K562 (cell line): ENCODE data around the gene TMEM143. TPM values are rescaled to one million over a fixed set of nuclear protein-coding genes. Genes with fewer than 3 reads are reported as not detected.

Source experiments
- CEBPG ChIP-seq, 3 experiments: fragments of 200-800 bp in 1 of 3; sonication (Bioruptor generic) in 1 of 3; sonication (generic) in 1 of 3; formaldehyde crosslinking in 1 of 3; IDR thresholded peaks in 2 of 3; conservative IDR thresholded peaks in 1 of 3; 2 replicates each; pipeline versions ENCODE4 v1.6.1 to v1.8.0; 2016 to 2022; ENCODE audit warnings: missing compliant biosample characterization in 2 of 3, missing genetic modification characterization in 2 of 3, mild to moderate bottlenecking in 1 of 3, missing genetic modification reagents in 1 of 3
- ESRRA ChIP-seq: fragments of 450-650 bp; IDR thresholded peaks from 2 replicates; pipeline ENCODE4 v1.6.1; 2014; ENCODE audit warnings: low read depth, mild to moderate bottlenecking, moderate library complexity, borderline replicate concordance
- MLLT1 ChIP-seq, 2 experiments: fragments of 450-650 bp; IDR thresholded peaks; 2 replicates each; pipeline ENCODE4 v1.6.1; 2016
- MYC ChIP-seq, 2 experiments: fragments of 250-450 bp in 1 of 2; sonication (Bioruptor Pico) in 1 of 2; IDR thresholded peaks; 2 replicates each; pipeline versions ENCODE4 v1.5.1 to v1.6.1; 2012 to 2021; ENCODE audit warnings: low read depth in 2 of 2, borderline replicate concordance in 1 of 2, improper control_type of control experiment in 1 of 2, low read length in 1 of 2, mild to moderate bottlenecking in 1 of 2, moderate library complexity in 1 of 2
- PTTG1 ChIP-seq: fragments of 450-650 bp; IDR thresholded peaks from 2 replicates; pipeline ENCODE4 v1.6.1; 2016; ENCODE audit warnings: low read depth, mild to moderate bottlenecking, missing genetic modification characterization, missing compliant biosample characterization
- TAF7 ChIP-seq: fragments of 450-650 bp; IDR thresholded peaks from 2 replicates; pipeline ENCODE4 v1.6.1; 2016; ENCODE audit warnings: missing genetic modification characterization, missing compliant biosample characterization
- TFAM ChIP-seq: fragments of 250-450 bp; sonication (Bioruptor Pico); conservative IDR thresholded peaks from 2 replicates; pipeline ENCODE4 v1.5.0; 2021; ENCODE audit warnings: mild to moderate bottlenecking, moderate library complexity
- XRCC3 ChIP-seq: fragments of 450-650 bp; IDR thresholded peaks from 2 replicates; pipeline ENCODE4 v1.6.1; 2017; ENCODE audit warnings: mild to moderate bottlenecking, moderate library complexity
- ZBTB34 ChIP-seq: fragments of 250-450 bp; sonication (Bioruptor Pico); IDR thresholded peaks from 2 replicates; pipeline ENCODE4 v1.8.0; 2021; ENCODE audit warnings: mild to moderate bottlenecking, moderate library complexity
- ZEB2 ChIP-seq: fragments of 450-650 bp; IDR thresholded peaks from 2 replicates; pipeline ENCODE4 v1.6.1; 2016
- ZNF174 ChIP-seq: fragments of 250-450 bp; sonication (Bioruptor Pico); IDR thresholded peaks from 2 replicates; pipeline ENCODE4 v1.4.0; 2020; ENCODE audit warnings: mild to moderate bottlenecking
- ZNF324 ChIP-seq: fragments of 250-450 bp; sonication (Bioruptor Pico); IDR thresholded peaks from 2 replicates; pipeline ENCODE4 v1.4.0; 2020; ENCODE audit warnings: mild to moderate bottlenecking
- ZNF436 ChIP-seq: fragments of 250-450, 450-650 bp; sonication (Bioruptor Pico); formaldehyde crosslinking; IDR thresholded peaks from 2 replicates; pipeline ENCODE4 v1.7.0; 2020; ENCODE audit warnings: mild to moderate bottlenecking
- ZNF449 ChIP-seq: fragments of 250-450 bp; sonication (Bioruptor Pico); IDR thresholded peaks from 2 replicates; pipeline ENCODE4 v1.8.0; 2022; ENCODE audit warnings: moderate library complexity, mild to moderate bottlenecking, inconsistent platforms
- polyA plus RNA-seq, 8 experiments: library from polyadenylated mRNA; depleted of rRNA in 4 of 8; stranded (reverse) in 5 of 8; unstranded in 3 of 8; fragments of >200 nt; fragmentation: Nextera tagmentation in 2 of 8; fragmentation: Illumina TruSeq in 1 of 8; extraction: Ambion mirVana in 2 of 8; extraction: Trizol in 1 of 8; gene quantifications; 2 replicates each; pipeline versions ENCODE4 v1.2.1 to v1.2.3, GENCODE V29; 2011 to 2014; ENCODE audit warnings: inconsistent platforms in 1 of 8, missing spikeins in 1 of 8
- total RNA-seq, 7 experiments: library from RNA; depleted of rRNA in 6 of 7; stranded (reverse); fragments of >200 nt in 6 of 7; fragmentation: Illumina TruSeq in 2 of 7; extraction: Trizol in 2 of 7; gene quantifications; 2 replicates each; pipeline versions ENCODE4 v1.2.1 to v1.2.3, GENCODE V29; 2011 to 2021; ENCODE audit warnings: low replicate concordance in 1 of 7

Gene TMEM143
- total and polyA plus RNA-seq, 9 of the 15 experiments (the other 6 are each of a cell fraction or from before 2014, with no cell fraction given): 0.66 to 8.8 (median 4.3) TPM

GRCh38 chr19:48390188-48391099 lies 26.7 kb upstream of the TMEM143 start (continued):
- TF ChIP-seq ZNF449: no peak
- 0 out of 4 replicates have a peak, but pooled peaks of 1 of the 2 experiments have one; percentile 20 for TF ChIP-seq MLLT1 (IDR thresholded peaks at IDR 0.05)
- TF ChIP-seq XRCC3: no peak
- TF ChIP-seq TAF7 (tag): peak; percentile 73
- TF ChIP-seq ZNF324 (CRISPR knock-in tag): no peak
- TF ChIP-seq ZNF174 (CRISPR knock-in tag): no peak
- TF ChIP-seq TFAM (CRISPR knock-in tag): no peak
- no peak for TF ChIP-seq PTTG1 (tag)
- peak; percentile 40; the same call in 1 of the 2 replicates for TF ChIP-seq ESRRA
- no peak for TF ChIP-seq ZEB2
- TF ChIP-seq ZBTB34: no peak
- TF ChIP-seq ZNF436 (CRISPR knock-in tag): no peak
- no peak; the same call in 1 of the 2 replicates for TF ChIP-seq CEBPG (CRISPR knock-in tag; IDR thresholded peaks at IDR 0.05)
- TF ChIP-seq CEBPG (tag; conservative IDR thresholded peaks at IDR 0.05 in 1 of 2, IDR thresholded peaks at IDR 0.05 in 1 of 2): no peak
- peak; percentile 76 for TF ChIP-seq MYC (IDR thresholded peaks at IDR 0.05; ENCODE audit: low read depth, low read length)
- no peak for TF ChIP-seq MYC (CRISPR knock-in tag; IDR thresholded peaks at IDR 0.05; ENCODE audit: borderline replicate concordance, low read depth)
